ENCODE measurements around the gene CADM3.

DNA sequence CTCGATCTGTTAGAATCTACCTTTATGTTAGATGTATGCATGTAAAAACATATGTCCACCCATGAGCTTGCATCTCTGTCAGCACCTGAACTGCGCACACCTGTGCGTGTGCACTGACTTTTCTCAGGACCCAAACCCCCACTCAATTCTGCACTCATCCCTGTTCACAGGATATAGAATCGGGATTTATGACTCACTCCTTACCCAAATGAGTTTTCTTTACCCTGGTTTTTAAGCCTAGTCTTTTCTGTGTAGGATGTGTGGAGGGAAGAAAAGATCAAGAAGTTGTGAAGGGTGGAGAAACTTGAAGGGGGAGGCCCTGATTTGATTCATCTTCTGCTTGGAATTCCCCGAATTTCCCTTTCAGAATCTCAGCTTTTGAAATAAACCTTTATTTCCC, 35.7 kb downstream of the CADM3 start:
- no peak for TF ChIP-seq SUZ12 (IDR thresholded peaks at IDR 0.05; ENCODE audit: extremely low read depth, insufficient read depth, insufficient read length)
- no peak for TF ChIP-seq YY1 (IDR thresholded peaks at IDR 0.05; ENCODE audit: insufficient read depth, insufficient read length)

Measured in NT2/D1 (cell line).